IMR-90 (cell line): Measurements from ENCODE around the gene PGM2. TPM values are rescaled to one million over a fixed set of nuclear protein-coding genes. Genes with fewer than 3 reads are reported as not detected.

ENCODE experiments used
- ATAC-seq: fragments of 200-7000 bp; cut with Tn5 transposase; 2 replicates; pipeline ENCODE4 v1.9.1; 2020; ENCODE audit warnings: low read depth, mild to moderate bottlenecking, moderate library complexity
- BruUV-seq: library from RNA; stranded (reverse); fragments of 400-500 nt; replicated peaks from 2 replicates; lab custom pipeline; 2021; lab: Mats Ljungman, UMichigan
- CTCF ChIA-PET: fragments of 300-600 bp; formaldehyde crosslinking; extraction: SDS; loops from one replicate; lab custom pipeline; 2021; ENCODE audit warnings: antibody characterized with exemption; lab: Yijun Ruan, JAX
- POLR2A ChIA-PET: fragments of 300-600 bp; sonication (Branson Sonifier 250); formaldehyde crosslinking; loops from one replicate; lab custom pipeline; 2022; ENCODE audit warnings: antibody characterized with exemption; ENCODE audit not compliant: unreplicated experiment; lab: Charles Lee
- DNase-seq: peaks from one replicate; pipeline ENCODE4 v3.0.0; 2013
- H2AFZ ChIP-seq: replicated peaks from 2 replicates; pipeline ENCODE3; 2013; ENCODE audit warnings: low read length, mild to moderate bottlenecking; ENCODE audit not compliant: poor library complexity
- H2AK5ac ChIP-seq: 2 replicates; pipeline ENCODE4 v1.6.1; 2013; ENCODE audit warnings: low read depth, low read length, inconsistent platforms
- H2AK9ac ChIP-seq: replicated peaks from 2 replicates; pipeline ENCODE3; 2013; ENCODE audit warnings: mild to moderate bottlenecking, low read depth, low read length, moderate library complexity; ENCODE audit not compliant: poor library complexity
- H2BK120ac ChIP-seq: 2 replicates; pipeline ENCODE4 v1.6.1; 2013; ENCODE audit warnings: low read depth, low read length, inconsistent platforms
- H2BK15ac ChIP-seq: 3 replicates; pipeline ENCODE4 v1.6.1; 2013; ENCODE audit warnings: low read depth, low read length, inconsistent platforms
- H2BK20ac ChIP-seq: 2 replicates; pipeline ENCODE4 v1.6.1; 2013; ENCODE audit warnings: low read depth, mild to moderate bottlenecking, inconsistent platforms, low read length, moderate library complexity
- H2BK5ac ChIP-seq: 2 replicates; pipeline ENCODE4 v1.6.1; 2013; ENCODE audit warnings: mild to moderate bottlenecking, low read depth, low read length, inconsistent platforms; ENCODE audit not compliant: poor library complexity, severe bottlenecking
- H3K14ac ChIP-seq: replicated peaks from 2 replicates; pipeline ENCODE4 v1.6.1; 2013; ENCODE audit warnings: low read depth, low read length, inconsistent platforms
- H3K18ac ChIP-seq: 2 replicates; pipeline ENCODE4 v1.6.1; 2013; ENCODE audit warnings: low read depth, low read length, control low read depth
- H3K23ac ChIP-seq: 2 replicates; pipeline ENCODE4 v1.6.1; 2013; ENCODE audit warnings: low read depth, low read length, inconsistent platforms
- H3K27ac ChIP-seq: 2 replicates; pipeline ENCODE4 v1.5.1; 2013; ENCODE audit warnings: mild to moderate bottlenecking, control low read depth, low read length; ENCODE audit not compliant: insufficient read depth
- H3K27me3 ChIP-seq: 2 replicates; pipeline ENCODE4 v1.6.1; 2013; ENCODE audit warnings: low read length; ENCODE audit not compliant: control insufficient read depth, insufficient read depth
- H3K36me3 ChIP-seq: 2 replicates; pipeline ENCODE4 v1.6.1; 2013; ENCODE audit warnings: low read length, mixed read lengths; ENCODE audit not compliant: control insufficient read depth, insufficient read depth
- H3K4ac ChIP-seq: 2 replicates; pipeline ENCODE4 v1.6.1; 2013; ENCODE audit warnings: low read depth, low read length, inconsistent platforms
- H3K4me1 ChIP-seq: 2 replicates; pipeline ENCODE4 v1.6.1; 2013; ENCODE audit warnings: low read length, mixed read lengths; ENCODE audit not compliant: control insufficient read depth, insufficient read depth
- H3K4me2 ChIP-seq: 2 replicates; pipeline ENCODE4 v1.6.1; 2013; ENCODE audit warnings: low read depth, mild to moderate bottlenecking, control low read depth, low read length, moderate library complexity
- H3K4me3 ChIP-seq: 2 replicates; pipeline ENCODE4 v1.5.1; 2013; ENCODE audit warnings: low read depth, mild to moderate bottlenecking, control low read depth, low read length, moderate library complexity; ENCODE audit not compliant: insufficient read depth
- H3K56ac ChIP-seq: 2 replicates; pipeline ENCODE4 v1.6.1; 2013; ENCODE audit warnings: low read length, inconsistent platforms; ENCODE audit not compliant: insufficient read depth; ENCODE audit errors: extremely low read depth
- H3K79me1 ChIP-seq, 2 experiments: 2 replicates each; pipeline ENCODE4 v1.6.1; 2013; ENCODE audit warnings: low read length in 2 of 2, inconsistent platforms in 1 of 2, low read depth in 1 of 2
- H3K9ac ChIP-seq: 2 replicates; pipeline ENCODE4 v1.6.1; 2013; ENCODE audit warnings: low read depth, low read length, control low read depth
- H3K9me1 ChIP-seq: 2 replicates; pipeline ENCODE4 v1.6.1; 2013; ENCODE audit warnings: low read length, inconsistent platforms; ENCODE audit not compliant: insufficient read depth
- H3K9me3 ChIP-seq: 2 replicates; pipeline ENCODE4 v1.6.1; 2013; ENCODE audit warnings: low read length; ENCODE audit not compliant: control insufficient read depth, insufficient read depth
- H4K20me1 ChIP-seq: 2 replicates; pipeline ENCODE4 v1.6.1; 2013; ENCODE audit warnings: low read length, inconsistent platforms; ENCODE audit not compliant: insufficient read depth
- H4K5ac ChIP-seq: 2 replicates; pipeline ENCODE4 v1.6.1; 2013; ENCODE audit warnings: mild to moderate bottlenecking, low read depth, low read length, control low read depth
- H4K8ac ChIP-seq, 2 experiments: 2 replicates each; pipeline ENCODE4 v1.6.1; 2013; ENCODE audit warnings: low read depth in 2 of 2, low read length in 2 of 2, control low read depth in 1 of 2, inconsistent platforms in 1 of 2
- H4K91ac ChIP-seq: 2 replicates; pipeline ENCODE4 v1.6.1; 2013; ENCODE audit warnings: low read depth, low read length, inconsistent platforms; ENCODE audit not compliant: insufficient read depth
- CEBPB ChIP-seq: IDR thresholded peaks from 2 replicates; pipeline ENCODE4 v1.6.1; 2012; ENCODE audit warnings: low read depth, low read length, improper control_type of control experiment
- USF2 ChIP-seq: fragments of 150-350 bp; IDR thresholded peaks from 2 replicates; pipeline ENCODE4 v1.6.1; 2017; ENCODE audit warnings: mild to moderate bottlenecking, antibody characterized with exemption, low read length, low read depth
- WGBS, 2 experiments: methylation state at CpG; one replicate each; pipeline versions ENCODE4 v1.1.5 to v1.1.7; 2013; ENCODE audit warnings: missing lambda C conversion rate in 2 of 2; ENCODE audit not compliant: insufficient read length in 1 of 2; ENCODE audit errors: extremely low coverage in 2 of 2; 5-methylcytosine and 5-hydroxymethylcytosine counted together
- dilution Hi-C: fragments of 300-500 bp; cut with HindIII; formaldehyde crosslinking; loops from one replicate; pipeline ENCODE4 v1.14.3; 2018; ENCODE audit warnings: low sequenced_read_pairs; ENCODE audit not compliant: unreplicated experiment
- in situ Hi-C: fragments of 300-500 bp; cut with MboI; formaldehyde crosslinking; loops from 3 replicates; pipeline ENCODE4 v1.14.3; 2019; ENCODE audit warnings: low sequenced_read_pairs, inconsistent platforms, mixed read lengths
- intact Hi-C: fragments of 100-400 bp; cut with micrococcal nuclease; formaldehyde crosslinking; loops from 2 replicates; pipeline ENCODE4 v1.10.0; 2022
- polyA plus RNA-seq, 3 experiments: library from polyadenylated mRNA; depleted of rRNA; stranded (reverse); fragments of >200 nt; gene quantifications; 2 replicates each; pipeline ENCODE4 v1.2.3, GENCODE V29; 2012; ENCODE audit warnings: low replicate concordance in 1 of 3
- total RNA-seq: library from RNA; depleted of rRNA; stranded (reverse); fragments of >200 nt; gene quantifications from 2 replicates; pipeline ENCODE4 v1.2.3, GENCODE V29; 2012

PGM2 gene
- total and polyA plus RNA-seq, 2 of the 4 experiments (the other 2 are of a cell fraction) = 18.7 to 26.2 TPM

- TF ChIP-seq USF2 (no peak), CEBPB (peak; percentile 32; the same call in 1 of the 2 replicates)
These were observed 55.3 kb downstream of the PGM2 start for GRCh38 chr4:37881811-37882210.

More at GRCh38 chr4:37881811-37882210, 55.3 kb downstream of the PGM2 start:
- Histone ChIP-seq H4K5ac (no peak overlapping the region), H3K4me2 (no peak overlapping the region), H3K9me3 (no peaks in the 10 kb centered on the region), H3K9ac (no peak overlapping the region), H2AK5ac (no peak overlapping the region), H2AK9ac (no peak overlapping the region), H3K79me1 (no peaks in the 10 kb centered on the region), H3K14ac (no peak overlapping the region), H3K9me1 (no peaks in the 10 kb centered on the region), H3K4me1 (no peaks in the 10 kb centered on the region), H3K4me3 (no peak overlapping the region), H4K8ac (no peak overlapping the region), H2BK20ac (no peak overlapping the region), H2BK5ac (no peak overlapping the region), H2AFZ (no peak overlapping the region), H3K23ac (no peak overlapping the region), H2BK15ac (no peak overlapping the region), H4K20me1 (no peaks in the 10 kb centered on the region; the same call in 1 of the 2 replicates), H3K27ac (no peak overlapping the region), H3K36me3 (no peaks in the 10 kb centered on the region), H3K4ac (no peak overlapping the region), H4K91ac (no peak overlapping the region), H2BK120ac (no peak overlapping the region), H3K27me3 (peaks cover 3% of the 10 kb centered on the region; the same call in 1 of the 2 replicates), H3K56ac (no peak overlapping the region), H3K18ac (no peak overlapping the region)
- no TSS peak for BruUV-seq
- DNase-seq (no peak), ATAC-seq (no peak)
- no CpG with 5 or more reads among the region's 5 CpGs for WGBS, 2 experiments
- CTCF ChIA-PET = no interaction called here
- dilution Hi-C loops (no loop called here), in situ Hi-C loops (no loop called here), intact Hi-C loops (no loop called here)
- POLR2A ChIA-PET = interaction anchor here (0.7 kb wide), 1 partner anchor 29 kb away, joined by 6 read pairs; no protein-coding TSS in a partner anchor
